ENCODE data around the gene JARID2.

- no peak for TF ChIP-seq FOXA1 (IDR thresholded peaks at IDR 0.05)
- no peak for TF ChIP-seq REST (IDR thresholded peaks at IDR 0.05)
- no peak for TF ChIP-seq ATF3 (IDR thresholded peaks at IDR 0.05)
- TF ChIP-seq JUND (IDR thresholded peaks at IDR 0.05), result no peak
- TF ChIP-seq CTCF (IDR thresholded peaks at IDR 0.05; ENCODE audit: low read depth, low read length, missing input control), result no peak
- TF ChIP-seq SP1 (IDR thresholded peaks at IDR 0.05), result no peak
Observed at GRCh38 chr6:15391500-15391899, 145.6 kb downstream of the JARID2 start.

Measured in liver (tissue), 3 donors.